OCI-LY1 (cell line): ENCODE data around the gene GRIA4.

ENCODE experiments used
- CTCF ChIP-seq: fragments of 200-600 bp; sonication (generic), shearing (Covaris generic); IDR thresholded peaks from 2 replicates; pipeline ENCODE4 v1.5.1; 2017; ENCODE audit warnings: mild to moderate bottlenecking, antibody characterized with exemption, low read length, moderate library complexity, mixed read lengths
- EZH2 ChIP-seq: fragments of 200-600 bp; sonication (generic), shearing (Covaris generic); IDR thresholded peaks from 2 replicates; pipeline ENCODE4 v1.8.0; 2017; ENCODE audit warnings: borderline replicate concordance, mixed run types, mild to moderate bottlenecking, antibody characterized with exemption, low read length, moderate library complexity, mixed read lengths

GRCh38 chr11:106021181-106021966 lies 411.5 kb downstream of the GRIA4 start:
- TF ChIP-seq EZH2 (no peak), CTCF (no peak)
